Measurements from ENCODE around the gene SSTR3.

SSTR3 gene

DNA sequence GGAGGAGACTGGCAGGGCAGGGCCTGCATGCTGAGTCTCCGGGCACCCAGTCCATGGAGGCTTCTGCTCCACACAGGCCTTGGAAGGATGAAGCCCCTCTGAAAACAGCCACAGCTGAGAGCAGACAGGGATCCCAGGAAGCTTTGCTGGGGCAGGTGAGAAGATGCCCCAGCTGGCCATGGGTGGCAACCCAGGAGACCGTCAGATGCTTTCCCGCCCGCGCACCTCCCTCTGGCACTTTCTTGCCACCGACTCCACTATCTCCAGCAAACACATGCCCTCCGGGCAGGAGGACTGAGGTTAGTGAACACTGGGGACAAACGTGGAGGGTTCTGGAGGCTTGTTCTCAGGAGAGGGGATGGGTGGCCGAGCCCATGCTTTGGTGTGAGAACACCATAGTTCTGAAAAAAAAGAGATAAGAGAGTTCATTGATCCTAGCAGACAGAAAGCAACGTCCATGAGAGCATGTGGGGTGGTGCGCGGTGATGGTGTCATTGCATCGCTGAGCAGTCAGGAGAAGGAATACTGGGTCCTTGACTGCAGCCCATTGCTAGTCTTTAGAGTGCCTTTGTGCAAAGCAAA is 26.5 kb downstream of the SSTR3 start:
- H3K4me1 ChIP-seq (ENCODE audit: insufficient read depth, low read length): peaks cover 39% of the 10 kb centered on the region
- H3K4me3 ChIP-seq (ENCODE audit: low read depth in 1 of 2, low read length in 2 of 2): no peak overlapping the region
- no peak overlapping the region for H3K9ac ChIP-seq (ENCODE audit: low read length)
- H3K36me3 ChIP-seq (ENCODE audit: insufficient read depth, low read length): no peaks in the 10 kb centered on the region
- H3K9me3 ChIP-seq (ENCODE audit: low read length): no peaks in the 10 kb centered on the region
- no peaks in the 10 kb centered on the region for H3K27me3 ChIP-seq (ENCODE audit: control insufficient read depth in 1 of 2, insufficient read depth in 2 of 2, low read length in 2 of 2)
- no peak overlapping the region for H3K27ac ChIP-seq (ENCODE audit: low read depth, low read length)

DNA sequence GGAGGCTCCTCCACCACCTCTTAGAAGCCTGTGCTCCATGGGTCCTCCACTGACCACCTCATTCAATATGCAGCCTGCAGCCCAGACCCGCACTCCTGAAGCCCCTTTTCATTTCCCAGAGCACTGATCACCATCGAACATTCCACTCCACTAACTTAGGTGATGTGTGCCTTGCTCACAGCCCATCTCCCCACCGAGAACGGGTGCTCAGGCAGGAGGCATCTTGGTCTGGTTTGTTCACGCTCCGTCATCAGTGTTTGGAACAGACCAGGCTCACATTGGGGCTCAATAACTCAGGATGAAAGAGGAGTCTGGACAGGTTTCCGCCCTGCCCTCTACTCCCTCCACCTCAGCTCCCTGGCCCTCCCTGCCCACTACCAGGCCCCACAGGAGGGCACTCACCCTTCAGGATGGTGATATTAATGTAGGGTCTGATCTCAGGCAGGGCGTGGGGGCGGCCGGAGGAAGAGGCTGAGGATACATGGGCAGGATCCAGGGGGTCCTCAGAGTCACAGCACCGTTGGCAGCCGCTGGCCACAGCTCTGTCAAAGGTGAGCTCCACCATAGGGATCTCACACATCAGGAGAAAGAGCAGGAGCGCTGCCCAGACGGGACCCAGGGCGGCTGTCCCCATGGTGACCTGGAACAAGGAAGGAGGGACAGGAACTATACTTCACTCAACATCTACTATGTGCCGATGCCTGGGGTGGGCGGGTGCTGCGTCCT is 27.3 kb downstream of the SSTR3 start:
- Histone ChIP-seq H3K4me3 (ENCODE audit: low read depth in 1 of 2, low read length in 2 of 2) (no peak overlapping the region), H3K36me3 (ENCODE audit: insufficient read depth, low read length) (no peaks in the 10 kb centered on the region), H3K4me1 (ENCODE audit: insufficient read depth, low read length) (peaks cover 33% of the 10 kb centered on the region), H3K9me3 (ENCODE audit: low read length) (no peaks in the 10 kb centered on the region), H3K9ac (ENCODE audit: low read length) (no peak overlapping the region), H3K27me3 (ENCODE audit: control insufficient read depth in 1 of 2, insufficient read depth in 2 of 2, low read length in 2 of 2) (no peaks in the 10 kb centered on the region), H3K27ac (ENCODE audit: low read depth, low read length) (no peak overlapping the region)

- H3K27ac ChIP-seq (ENCODE audit: low read depth, low read length): no peak overlapping the region
- peaks cover 27% of the 10 kb centered on the region for H3K4me1 ChIP-seq (ENCODE audit: insufficient read depth, low read length)
- H3K9ac ChIP-seq (ENCODE audit: low read length): no peak overlapping the region
- H3K36me3 ChIP-seq (ENCODE audit: insufficient read depth, low read length): no peaks in the 10 kb centered on the region
- H3K4me3 ChIP-seq (ENCODE audit: low read depth in 1 of 2, low read length in 2 of 2): no peak overlapping the region
- H3K27me3 ChIP-seq (ENCODE audit: control insufficient read depth in 1 of 2, insufficient read depth in 2 of 2, low read length in 2 of 2): no peaks in the 10 kb centered on the region
- no peaks in the 10 kb centered on the region for H3K9me3 ChIP-seq (ENCODE audit: low read length)
Measured at GRCh38 chr22:37184380-37184755, 27.9 kb downstream of the SSTR3 start.

DNA sequence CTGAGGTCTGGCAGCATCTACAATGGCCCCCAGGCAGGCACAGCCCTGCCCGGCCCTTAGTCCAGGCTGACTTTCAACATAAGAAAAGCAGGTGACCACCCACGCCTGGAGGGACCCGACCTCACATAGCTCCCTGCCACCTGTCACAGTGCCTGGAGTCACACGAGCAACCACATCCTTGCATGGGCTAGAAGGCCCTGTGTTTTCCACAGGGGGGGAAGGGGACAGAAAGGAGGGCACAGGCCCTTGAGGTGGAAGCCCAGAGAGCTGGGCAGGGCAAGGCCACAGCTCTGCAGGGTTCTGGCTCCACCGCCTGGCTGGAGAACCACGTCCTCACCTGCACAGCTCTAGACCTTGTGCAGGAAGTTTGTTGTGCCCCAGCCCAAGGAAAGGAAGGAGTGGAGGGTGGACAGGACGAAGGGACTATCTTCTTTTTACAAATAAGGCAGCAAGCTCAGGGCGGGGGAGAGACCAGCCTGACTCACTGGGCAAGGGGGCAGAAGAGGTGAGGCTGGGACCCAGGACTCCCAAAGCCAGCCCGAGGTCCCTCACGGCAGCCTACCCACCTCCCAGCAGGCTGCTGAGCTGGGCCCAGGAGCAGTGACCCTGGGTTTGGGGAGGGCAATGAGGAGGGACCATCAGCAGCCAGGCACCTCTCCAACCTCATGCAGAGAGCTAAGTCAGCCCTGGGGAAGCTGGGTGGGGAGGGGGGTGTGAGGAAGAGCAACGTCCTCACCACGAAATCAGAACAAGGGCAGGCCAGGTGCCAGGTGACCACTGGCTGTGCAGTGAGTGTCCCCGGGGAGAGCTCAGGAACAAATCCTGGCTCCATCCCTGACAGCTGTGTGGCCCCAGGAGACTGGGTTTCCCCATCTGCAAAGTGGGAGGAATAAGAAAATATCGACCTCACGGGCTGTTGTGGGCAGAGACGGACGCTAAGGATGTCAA is 28.6 kb downstream of the SSTR3 start:
- Histone ChIP-seq H3K4me1 (ENCODE audit: insufficient read depth, low read length) (peaks cover 23% of the 10 kb centered on the region), H3K27ac (ENCODE audit: low read depth, low read length) (no peak overlapping the region), H3K27me3 (ENCODE audit: control insufficient read depth in 1 of 2, insufficient read depth in 2 of 2, low read length in 2 of 2) (no peaks in the 10 kb centered on the region), H3K36me3 (ENCODE audit: insufficient read depth, low read length) (no peaks in the 10 kb centered on the region), H3K9me3 (ENCODE audit: low read length) (no peaks in the 10 kb centered on the region), H3K4me3 (ENCODE audit: low read depth in 1 of 2, low read length in 2 of 2) (no peak overlapping the region), H3K9ac (ENCODE audit: low read length) (no peak overlapping the region)

- Histone ChIP-seq H3K4me1 (ENCODE audit: insufficient read depth, low read length) (peaks cover 23% of the 10 kb centered on the region), H3K9me3 (ENCODE audit: low read length) (no peaks in the 10 kb centered on the region), H3K27ac (ENCODE audit: low read depth, low read length) (no peak overlapping the region), H3K36me3 (ENCODE audit: insufficient read depth, low read length) (no peaks in the 10 kb centered on the region), H3K9ac (ENCODE audit: low read length) (no peak overlapping the region), H3K27me3 (ENCODE audit: control insufficient read depth in 1 of 2, insufficient read depth in 2 of 2, low read length in 2 of 2) (no peaks in the 10 kb centered on the region), H3K4me3 (ENCODE audit: low read depth in 1 of 2, low read length in 2 of 2) (no peak overlapping the region)
Measured at GRCh38 chr22:37182949-37183245, 29.4 kb downstream of the SSTR3 start.

DNA sequence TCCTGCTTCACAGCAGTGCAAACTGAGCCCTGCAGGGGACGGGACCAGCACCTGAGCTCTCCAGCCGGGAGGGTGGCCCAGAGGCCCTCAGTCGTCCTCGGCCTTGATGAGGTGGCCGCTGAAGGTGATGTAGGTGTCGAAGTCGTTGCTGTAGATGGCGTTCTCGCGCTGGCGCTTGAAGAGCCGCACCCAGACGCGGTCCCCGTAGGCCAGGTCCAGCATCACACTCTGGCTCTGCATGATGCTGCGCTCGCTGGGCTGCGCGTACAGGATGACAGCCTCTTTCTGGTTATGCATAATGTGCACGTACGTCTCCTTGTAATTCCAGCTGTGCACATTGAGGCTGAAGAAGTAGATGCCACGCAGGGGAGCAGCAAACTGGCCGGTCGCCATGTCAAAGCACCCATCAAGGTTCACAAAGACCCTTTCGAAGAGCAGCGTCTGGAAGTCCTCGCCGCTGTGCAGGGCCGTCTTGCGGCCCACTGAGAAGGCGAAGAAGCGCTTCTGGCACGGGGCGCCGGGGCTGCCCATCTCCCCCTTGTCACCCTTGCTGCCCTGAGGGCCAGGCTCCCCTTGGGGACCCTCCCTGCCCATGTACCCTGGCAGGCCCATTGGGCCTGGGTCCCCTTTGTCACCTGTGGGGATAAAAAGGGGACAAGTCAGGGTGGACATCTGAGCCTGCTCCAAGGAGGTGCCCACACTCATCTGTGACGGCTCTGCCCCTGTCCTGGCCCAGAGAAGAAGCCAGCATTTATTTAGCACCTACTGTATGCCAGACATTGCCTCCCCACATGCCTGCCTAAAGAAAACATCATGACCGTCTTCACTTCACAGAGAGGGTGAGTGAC is 30.0 kb downstream of the SSTR3 start:
- Histone ChIP-seq H3K4me3 (ENCODE audit: low read depth in 1 of 2, low read length in 2 of 2) (no peak overlapping the region), H3K4me1 (ENCODE audit: insufficient read depth, low read length) (peaks cover 21% of the 10 kb centered on the region), H3K27me3 (ENCODE audit: control insufficient read depth in 1 of 2, insufficient read depth in 2 of 2, low read length in 2 of 2) (no peaks in the 10 kb centered on the region), H3K36me3 (ENCODE audit: insufficient read depth, low read length) (no peaks in the 10 kb centered on the region), H3K9ac (ENCODE audit: low read length) (no peak overlapping the region), H3K9me3 (ENCODE audit: low read length) (no peaks in the 10 kb centered on the region), H3K27ac (ENCODE audit: low read depth, low read length) (no peak overlapping the region)

GRCh38 chr22:37181681-37182080 is 30.6 kb downstream of the SSTR3 start:
- H3K9me3 ChIP-seq (ENCODE audit: low read length): no peaks in the 10 kb centered on the region
- no peak overlapping the region for H3K4me3 ChIP-seq (ENCODE audit: low read depth in 1 of 2, low read length in 2 of 2)
- H3K36me3 ChIP-seq (ENCODE audit: insufficient read depth, low read length): no peaks in the 10 kb centered on the region
- H3K27me3 ChIP-seq (ENCODE audit: control insufficient read depth in 1 of 2, insufficient read depth in 2 of 2, low read length in 2 of 2): no peaks in the 10 kb centered on the region
- no peak overlapping the region for H3K27ac ChIP-seq (ENCODE audit: low read depth, low read length)
- no peak overlapping the region for H3K9ac ChIP-seq (ENCODE audit: low read length)
- peaks cover 21% of the 10 kb centered on the region for H3K4me1 ChIP-seq (ENCODE audit: insufficient read depth, low read length)

DNA sequence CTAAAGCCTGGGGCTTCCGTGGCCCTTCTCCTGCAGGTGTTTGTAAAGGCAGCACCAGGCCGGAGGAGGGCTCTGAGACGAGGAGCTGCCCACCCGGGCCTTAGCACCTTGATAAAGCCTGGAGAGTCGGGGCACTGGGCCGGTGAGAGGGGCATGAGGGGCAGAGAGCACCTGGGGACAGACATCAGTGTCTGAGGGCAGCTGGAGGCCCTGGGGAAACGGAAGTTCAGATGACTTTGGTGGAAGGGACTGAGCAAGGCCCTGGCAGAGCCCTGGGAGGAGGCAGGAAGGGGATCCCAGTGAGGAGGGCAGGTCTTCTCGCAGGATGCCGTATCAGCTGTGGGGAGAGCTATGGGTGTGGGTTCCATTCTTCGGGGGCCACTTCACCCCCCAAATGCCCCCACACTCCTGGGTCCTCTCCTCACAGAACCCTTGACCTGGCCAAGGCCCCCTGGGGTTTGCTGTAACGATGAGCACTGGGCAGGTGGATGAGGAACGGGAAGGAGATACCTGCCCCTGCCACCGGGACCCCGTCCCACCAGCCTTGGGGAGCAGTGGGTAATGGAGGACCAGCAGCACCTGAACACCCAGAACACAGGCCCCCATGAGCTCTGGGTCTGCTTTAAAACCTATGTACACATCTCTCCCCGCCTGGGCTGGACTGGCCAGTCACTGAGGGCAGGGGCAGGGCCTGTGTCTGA is 31.6 kb downstream of the SSTR3 start:
- no peaks in the 10 kb centered on the region for H3K36me3 ChIP-seq (ENCODE audit: insufficient read depth, low read length)
- H3K27ac ChIP-seq (ENCODE audit: low read depth, low read length): no peak overlapping the region
- no peak overlapping the region for H3K9ac ChIP-seq (ENCODE audit: low read length)
- no peak overlapping the region for H3K4me3 ChIP-seq (ENCODE audit: low read depth in 1 of 2, low read length in 2 of 2)
- H3K4me1 ChIP-seq (ENCODE audit: insufficient read depth, low read length): peaks cover 31% of the 10 kb centered on the region
- H3K27me3 ChIP-seq (ENCODE audit: control insufficient read depth in 1 of 2, insufficient read depth in 2 of 2, low read length in 2 of 2): no peaks in the 10 kb centered on the region
- H3K9me3 ChIP-seq (ENCODE audit: low read length): no peaks in the 10 kb centered on the region

GRCh38 chr22:37179622-37180420 is 32.5 kb downstream of the SSTR3 start:
- peaks cover 33% of the 10 kb centered on the region for H3K4me1 ChIP-seq (ENCODE audit: insufficient read depth, low read length)
- no peaks in the 10 kb centered on the region for H3K36me3 ChIP-seq (ENCODE audit: insufficient read depth, low read length)
- no peak overlapping the region for H3K4me3 ChIP-seq (ENCODE audit: low read depth in 1 of 2, low read length in 2 of 2)
- no peak overlapping the region for H3K27ac ChIP-seq (ENCODE audit: low read depth, low read length)
- H3K9ac ChIP-seq (ENCODE audit: low read length): no peak overlapping the region
- no peaks in the 10 kb centered on the region for H3K9me3 ChIP-seq (ENCODE audit: low read length)
- H3K27me3 ChIP-seq (ENCODE audit: control insufficient read depth in 1 of 2, insufficient read depth in 2 of 2, low read length in 2 of 2): no peaks in the 10 kb centered on the region

DNA sequence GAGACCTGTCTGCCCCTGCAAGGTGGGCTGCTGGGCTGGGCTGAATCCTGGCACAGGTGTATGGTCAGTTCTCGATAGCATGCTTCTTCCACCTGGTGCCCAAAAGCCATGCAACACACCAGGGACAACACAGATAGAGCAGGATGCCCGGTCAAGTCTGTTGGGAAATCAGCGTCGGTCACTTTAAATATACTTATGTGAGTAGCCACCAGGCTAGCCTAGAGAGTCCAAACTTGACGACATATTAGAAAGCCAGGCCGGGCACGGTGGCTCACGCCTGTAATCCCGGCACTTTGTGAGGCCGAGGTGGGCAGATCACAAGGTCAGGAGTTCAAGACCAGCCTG is 33.2 kb downstream of the SSTR3 start:
- no peaks in the 10 kb centered on the region for H3K27me3 ChIP-seq (ENCODE audit: control insufficient read depth in 1 of 2, insufficient read depth in 2 of 2, low read length in 2 of 2)
- peaks cover 33% of the 10 kb centered on the region for H3K4me1 ChIP-seq (ENCODE audit: insufficient read depth, low read length)
- no peak overlapping the region for H3K27ac ChIP-seq (ENCODE audit: low read depth, low read length)
- H3K4me3 ChIP-seq (ENCODE audit: low read depth in 1 of 2, low read length in 2 of 2): no peak overlapping the region
- H3K36me3 ChIP-seq (ENCODE audit: insufficient read depth, low read length): no peaks in the 10 kb centered on the region
- H3K9me3 ChIP-seq (ENCODE audit: low read length): no peaks in the 10 kb centered on the region
- no peak overlapping the region for H3K9ac ChIP-seq (ENCODE audit: low read length)
